Neural progenitor cell (in vitro differentiated cells): ENCODE measurements around the gene BOC.

ENCODE experiments used
- CTCF ChIP-seq: fragments of 200-600 bp; sonication (generic); IDR thresholded peaks from 2 replicates; pipeline ENCODE4 v1.5.1; 2017; ENCODE audit warnings: antibody characterized with exemption, mild to moderate bottlenecking
- EZH2 ChIP-seq: fragments of 200-600 bp; sonication (generic); IDR thresholded peaks from 2 replicates; pipeline ENCODE4 v1.6.1; 2017; ENCODE audit warnings: antibody characterized with exemption, mild to moderate bottlenecking, moderate library complexity

DNA sequence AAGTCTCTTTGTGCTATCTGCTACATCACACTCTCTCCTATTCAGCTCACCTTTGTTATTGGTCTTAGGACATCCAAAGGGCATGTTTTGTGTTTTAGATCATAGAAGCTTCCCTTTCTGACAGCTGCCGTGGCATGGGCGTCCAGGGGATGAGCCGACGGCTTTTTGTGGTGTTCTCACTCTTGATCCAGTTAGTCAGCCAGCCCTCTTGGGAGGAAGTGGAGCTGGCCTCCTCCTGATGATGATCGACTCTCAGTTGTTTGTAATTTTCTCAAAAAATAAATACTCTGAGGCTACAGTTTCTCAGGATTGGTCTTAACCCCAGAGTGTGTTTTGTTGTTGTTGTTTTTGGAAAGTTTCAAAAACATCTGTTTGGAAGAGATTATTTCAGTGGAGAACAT, 34.4 kb downstream of the BOC start:
- TF ChIP-seq CTCF (no peak), EZH2 (no peak)
